Keratinocyte (primary cell): ENCODE results near the gene RBFOX2.
A peak's percentile ranks its signal among the peaks of the same experiment; 100 is the strongest.

Source experiments
- EZH2 ChIP-seq: IDR thresholded peaks from one replicate; pipeline ENCODE4 v1.6.1; 2012; ENCODE audit warnings: inconsistent platforms, mild to moderate bottlenecking, low read length, moderate library complexity
- TF ChIP-seq, protein P1 (sequence below), 3 experiments: IDR thresholded peaks in 1 of 3; conservative IDR thresholded peaks in 1 of 3; optimal IDR thresholded peaks in 1 of 3; 2 replicates in 2 of 3; 3 replicates in 1 of 3; pipeline versions ENCODE3 to v1.5.1; 2011; ENCODE audit warnings: low read length in 3 of 3, mild to moderate bottlenecking in 3 of 3, moderate library complexity in 2 of 3, control low read depth in 1 of 3, inconsistent platforms in 1 of 3; ENCODE audit not compliant: insufficient read depth in 2 of 3; ENCODE audit errors: extremely low read depth in 1 of 3

DNA sequence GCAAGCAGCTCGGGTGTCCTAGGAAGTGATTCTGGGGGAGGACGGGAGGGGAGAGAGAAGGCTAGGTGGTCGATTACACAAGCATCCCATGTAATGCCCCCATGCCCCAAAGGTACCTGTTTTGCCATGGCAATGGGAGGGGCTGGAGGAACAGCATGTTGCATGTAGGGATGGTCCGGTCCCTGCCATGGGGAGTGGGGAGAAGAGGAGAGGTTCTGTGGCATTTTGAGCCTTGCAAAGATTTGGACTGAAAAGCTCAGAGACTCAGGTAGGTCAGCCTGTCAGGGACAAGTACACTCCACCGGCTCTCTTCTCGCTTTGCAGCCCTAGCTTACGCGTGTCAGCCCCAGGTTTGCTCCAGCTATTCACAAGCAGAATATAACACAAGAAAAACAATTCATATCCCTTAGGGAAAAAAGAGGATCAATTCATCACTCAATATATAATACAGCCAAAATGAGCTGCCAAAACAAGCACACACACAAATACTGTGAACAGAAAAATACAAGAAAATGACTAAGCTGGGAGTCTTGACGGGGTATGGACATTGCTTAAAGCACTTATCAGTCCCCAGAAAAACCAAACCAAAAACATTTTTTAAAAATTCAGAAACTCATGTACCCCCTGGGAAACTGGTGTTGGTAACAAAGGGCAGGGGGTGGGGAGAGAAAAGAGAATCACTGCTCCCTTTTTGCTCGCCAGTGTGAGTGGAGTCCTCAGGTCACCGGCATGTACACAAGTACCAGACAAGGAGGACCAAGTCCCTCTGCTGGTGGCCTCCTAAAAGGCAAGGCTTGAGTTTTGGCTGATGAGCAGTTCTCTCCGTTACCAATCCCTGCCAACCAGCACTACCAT, 289.3 kb downstream of the RBFOX2 start:
- TF ChIP-seq, protein P1, sequence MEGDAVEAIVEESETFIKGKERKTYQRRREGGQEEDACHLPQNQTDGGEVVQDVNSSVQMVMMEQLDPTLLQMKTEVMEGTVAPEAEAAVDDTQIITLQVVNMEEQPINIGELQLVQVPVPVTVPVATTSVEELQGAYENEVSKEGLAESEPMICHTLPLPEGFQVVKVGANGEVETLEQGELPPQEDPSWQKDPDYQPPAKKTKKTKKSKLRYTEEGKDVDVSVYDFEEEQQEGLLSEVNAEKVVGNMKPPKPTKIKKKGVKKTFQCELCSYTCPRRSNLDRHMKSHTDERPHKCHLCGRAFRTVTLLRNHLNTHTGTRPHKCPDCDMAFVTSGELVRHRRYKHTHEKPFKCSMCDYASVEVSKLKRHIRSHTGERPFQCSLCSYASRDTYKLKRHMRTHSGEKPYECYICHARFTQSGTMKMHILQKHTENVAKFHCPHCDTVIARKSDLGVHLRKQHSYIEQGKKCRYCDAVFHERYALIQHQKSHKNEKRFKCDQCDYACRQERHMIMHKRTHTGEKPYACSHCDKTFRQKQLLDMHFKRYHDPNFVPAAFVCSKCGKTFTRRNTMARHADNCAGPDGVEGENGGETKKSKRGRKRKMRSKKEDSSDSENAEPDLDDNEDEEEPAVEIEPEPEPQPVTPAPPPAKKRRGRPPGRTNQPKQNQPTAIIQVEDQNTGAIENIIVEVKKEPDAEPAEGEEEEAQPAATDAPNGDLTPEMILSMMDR (optimal IDR thresholded peaks at IDR 0.05 in 1 of 3, IDR thresholded peaks at IDR 0.05 in 1 of 3, conservative IDR thresholded peaks at IDR 0.05 in 1 of 3; ENCODE audit: extremely low read depth in 1 of 3, insufficient read depth in 2 of 3, low read length in 3 of 3), result peak; percentile 14 to 32 (median 16)
- no peak for TF ChIP-seq EZH2
